ENCODE data around the gene CCDC51. TPM values are rescaled to one million over a fixed set of nuclear protein-coding genes. Genes with fewer than 3 reads are reported as not detected.

The CCDC51 gene
- total and polyA plus RNA-seq, 2 of the 13 experiments (the other 11 are each of a cell fraction or from before 2014, with no cell fraction given) = 18.1 to 29.4 TPM

GRCh38 chr3:48472923-48473616 lies 33.2 kb upstream of the CCDC51 start (continued):
- TF ChIP-seq JUN (CRISPR knock-in tag; IDR thresholded peaks at IDR 0.05) (no peak), TCF12 (IDR thresholded peaks at IDR 0.05) (no peak), TCF12 (CRISPR knock-in tag; IDR thresholded peaks at IDR 0.05) (no peak), ZBTB7B (CRISPR knock-in tag; IDR thresholded peaks at IDR 0.05) (peak; percentile 86; the same call in 1 of the 2 replicates), CBX1 (IDR thresholded peaks at IDR 0.05; ENCODE audit: low read depth) (peak; percentile 93), ZBTB25 (CRISPR knock-in tag; IDR thresholded peaks at IDR 0.05) (no peak), ZNF207 (IDR thresholded peaks at IDR 0.05; ENCODE audit: borderline replicate concordance) (no peak), CEBPZ (IDR thresholded peaks at IDR 0.05; ENCODE audit: low read length) (no peak), ZFP82 (CRISPR knock-in tag; IDR thresholded peaks at IDR 0.05; ENCODE audit: borderline replicate concordance) (no peak), ZNF577 (CRISPR knock-in tag; IDR thresholded peaks at IDR 0.05; ENCODE audit: borderline replicate concordance, low read depth) (no peak), ZNF34 (CRISPR knock-in tag; IDR thresholded peaks at IDR 0.05; ENCODE audit: borderline replicate concordance) (no peak; the same call in 1 of the 2 replicates), ERF (CRISPR knock-in tag; IDR thresholded peaks at IDR 0.05) (peak; percentile 76), TEAD2 (CRISPR knock-in tag; IDR thresholded peaks at IDR 0.05) (no peak), CEBPB (IDR thresholded peaks at IDR 0.05; ENCODE audit: borderline replicate concordance, low read depth, low read length) (no peak), KLF15 (CRISPR knock-in tag; IDR thresholded peaks at IDR 0.05; ENCODE audit: borderline replicate concordance) (no peak), ZNF629 (CRISPR knock-in tag; conservative IDR thresholded peaks at IDR 0.05) (no peak), ZNF33A (CRISPR knock-in tag; IDR thresholded peaks at IDR 0.05; ENCODE audit: borderline replicate concordance) (no peak), CBX5 (CRISPR knock-in tag; IDR thresholded peaks at IDR 0.05; ENCODE audit: borderline replicate concordance) (no peak; the same call in 1 of the 2 replicates), MAZ (IDR thresholded peaks at IDR 0.05; ENCODE audit: borderline replicate concordance, low read depth, low read length) (peak; percentile 78; the same call in 1 of the 2 replicates), MAZ (CRISPR knock-in tag; IDR thresholded peaks at IDR 0.05; ENCODE audit: low read depth) (peak; percentile 96), HDAC2 (CRISPR knock-in tag; IDR thresholded peaks at IDR 0.05) (peak; percentile 72), TMF1 (CRISPR knock-in tag; IDR thresholded peaks at IDR 0.05; ENCODE audit: low read depth) (no peak), ZNF558 (CRISPR knock-in tag; IDR thresholded peaks at IDR 0.05; ENCODE audit: borderline replicate concordance) (no peak)
- TF ChIP-seq, protein P1, sequence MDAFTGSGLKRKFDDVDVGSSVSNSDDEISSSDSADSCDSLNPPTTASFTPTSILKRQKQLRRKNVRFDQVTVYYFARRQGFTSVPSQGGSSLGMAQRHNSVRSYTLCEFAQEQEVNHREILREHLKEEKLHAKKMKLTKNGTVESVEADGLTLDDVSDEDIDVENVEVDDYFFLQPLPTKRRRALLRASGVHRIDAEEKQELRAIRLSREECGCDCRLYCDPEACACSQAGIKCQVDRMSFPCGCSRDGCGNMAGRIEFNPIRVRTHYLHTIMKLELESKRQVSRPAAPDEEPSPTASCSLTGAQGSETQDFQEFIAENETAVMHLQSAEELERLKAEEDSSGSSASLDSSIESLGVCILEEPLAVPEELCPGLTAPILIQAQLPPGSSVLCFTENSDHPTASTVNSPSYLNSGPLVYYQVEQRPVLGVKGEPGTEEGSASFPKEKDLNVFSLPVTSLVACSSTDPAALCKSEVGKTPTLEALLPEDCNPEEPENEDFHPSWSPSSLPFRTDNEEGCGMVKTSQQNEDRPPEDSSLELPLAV (CRISPR knock-in tag; conservative IDR thresholded peaks at IDR 0.05; ENCODE audit: low read depth) = no peak
- TF ChIP-seq, protein P2, sequence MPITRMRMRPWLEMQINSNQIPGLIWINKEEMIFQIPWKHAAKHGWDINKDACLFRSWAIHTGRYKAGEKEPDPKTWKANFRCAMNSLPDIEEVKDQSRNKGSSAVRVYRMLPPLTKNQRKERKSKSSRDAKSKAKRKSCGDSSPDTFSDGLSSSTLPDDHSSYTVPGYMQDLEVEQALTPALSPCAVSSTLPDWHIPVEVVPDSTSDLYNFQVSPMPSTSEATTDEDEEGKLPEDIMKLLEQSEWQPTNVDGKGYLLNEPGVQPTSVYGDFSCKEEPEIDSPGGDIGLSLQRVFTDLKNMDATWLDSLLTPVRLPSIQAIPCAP (CRISPR knock-in tag; IDR thresholded peaks at IDR 0.05; ENCODE audit: low read depth) = no peak

Data from HepG2 (cell line).